HCT116 (cell line): ENCODE results near the gene WDR31. TPM values are rescaled to one million over a fixed set of nuclear protein-coding genes. Genes with fewer than 3 reads are reported as not detected.

Experiments
- ATAC-seq: fragments of 200-7000 bp; cut with Tn5 transposase; 2 replicates; pipeline ENCODE4 v1.9.1; 2020; ENCODE audit warnings: mild to moderate bottlenecking, moderate library complexity
- BruUV-seq: library from RNA; stranded (reverse); fragments of 400-500 nt; replicated peaks from 2 replicates; lab custom pipeline; 2021; lab: Mats Ljungman, UMichigan
- CTCF ChIA-PET: fragments of 300-600 bp; sonication (Branson Sonifier 250); formaldehyde crosslinking; loops from one replicate; lab custom pipeline; 2021; ENCODE audit warnings: antibody characterized with exemption; lab: Charles Lee
- POLR2A ChIA-PET: fragments of 300-600, 350-600 bp; sonication (Branson Sonifier 250); formaldehyde crosslinking; loops from one replicate; lab custom pipeline; 2021; ENCODE audit warnings: antibody characterized with exemption; lab: Charles Lee
- RAD21 ChIA-PET, 2 experiments: fragments of 300-600 bp; sonication (Branson Sonifier 250); formaldehyde crosslinking; loops; one replicate each; lab custom pipeline; 2023; ENCODE audit warnings: low total read pairs in 2 of 2; ENCODE audit not compliant: uncharacterized antibody in 2 of 2, unreplicated experiment in 2 of 2, low non-redundant PET in 1 of 2; lab: Charles Lee
- DNase-seq: peaks from one replicate; pipeline ENCODE4 v3.0.0-alpha.2; 2010; ENCODE audit warnings: low read depth, low spot score
- H2AFZ ChIP-seq: fragments of 200-600 bp; shearing (Covaris generic), sonication (generic); 2 replicates; pipeline ENCODE4 v1.6.1; 2017; ENCODE audit warnings: low read depth, mixed run types, mixed read lengths, antibody characterized with exemption, low read length; ENCODE audit not compliant: poor library complexity, severe bottlenecking
- H3K27ac ChIP-seq: 2 replicates; pipeline ENCODE4 v1.5.1; 2012; ENCODE audit warnings: low read depth, low read length
- H3K27me3 ChIP-seq: fragments of 200-600 bp; sonication (generic); 2 replicates; pipeline ENCODE4 v1.6.1; 2016; ENCODE audit warnings: mixed run types, low read length, mixed read lengths; ENCODE audit not compliant: insufficient read depth
- H3K36me3 ChIP-seq, 2 experiments: fragments of 200-500 bp in 1 of 2; fragments of 200-600 bp in 1 of 2; sonication (Bioruptor generic) in 1 of 2; sonication (generic) in 1 of 2; 2 replicates each; pipeline versions ENCODE4 v1.5.1 to v1.6.1; 2014 to 2016; ENCODE audit warnings: low read length in 2 of 2, inconsistent platforms in 1 of 2, mixed read lengths in 1 of 2, mixed run types in 1 of 2; ENCODE audit not compliant: insufficient read depth in 2 of 2, control insufficient read depth in 1 of 2
- H3K4me1 ChIP-seq, 2 experiments: fragments of 200-600 bp in 1 of 2; sonication (generic) in 1 of 2; 2 replicates each; pipeline versions ENCODE4 v1.5.1 to v1.6.1; 2012 to 2017; ENCODE audit warnings: low read length in 2 of 2, inconsistent platforms in 1 of 2, mild to moderate bottlenecking in 1 of 2, mixed read lengths in 1 of 2, mixed run types in 1 of 2, moderate library complexity in 1 of 2; ENCODE audit not compliant: insufficient read depth in 2 of 2, control insufficient read depth in 1 of 2
- H3K4me2 ChIP-seq: fragments of 200-600 bp; sonication (generic); 2 replicates; pipeline ENCODE4 v1.6.1; 2017; ENCODE audit warnings: mixed run types, low read length, mixed read lengths
- H3K4me3 ChIP-seq, 2 experiments: fragments of 200-600 bp in 1 of 2; sonication (generic) in 1 of 2; replicated peaks in 1 of 2; 2 replicates each; pipeline ENCODE4 v1.5.1; 2011 to 2016; ENCODE audit warnings: low read length in 2 of 2, control low read depth in 1 of 2, low read depth in 1 of 2, mild to moderate bottlenecking in 1 of 2, mixed read lengths in 1 of 2, mixed run types in 1 of 2
- H3K79me2 ChIP-seq: fragments of 200-600 bp; sonication (generic); 2 replicates; pipeline ENCODE4 v1.6.1; 2017; ENCODE audit warnings: mild to moderate bottlenecking, mixed run types, low read length, moderate library complexity, mixed read lengths; ENCODE audit not compliant: insufficient read depth
- H3K9ac ChIP-seq: fragments of 200-600 bp; sonication (generic); 2 replicates; pipeline ENCODE4 v1.6.1; 2016; ENCODE audit warnings: low read length, mixed read lengths
- H3K9me2 ChIP-seq: fragments of 200-600 bp; sonication (generic), shearing (Covaris generic); 2 replicates; pipeline ENCODE4 v1.6.1; 2017; ENCODE audit warnings: mixed run types, mild to moderate bottlenecking, moderate library complexity; ENCODE audit not compliant: insufficient read depth
- H3K9me3 ChIP-seq, 2 experiments: fragments of 200-500 bp in 1 of 2; fragments of 200-600 bp in 1 of 2; sonication (Bioruptor generic) in 1 of 2; sonication (generic) in 1 of 2; 2 replicates each; pipeline ENCODE4 v1.6.1; 2014 to 2017; ENCODE audit warnings: low read length in 2 of 2, mixed read lengths in 2 of 2, inconsistent platforms in 1 of 2, low read depth in 1 of 2, mild to moderate bottlenecking in 1 of 2, mixed run types in 1 of 2, moderate library complexity in 1 of 2; ENCODE audit not compliant: control insufficient read depth in 1 of 2, insufficient read depth in 1 of 2
- H4K20me1 ChIP-seq: fragments of 200-600 bp; sonication (generic), shearing (Covaris generic); 2 replicates; pipeline ENCODE4 v1.6.1; 2017; ENCODE audit warnings: mixed run types, mild to moderate bottlenecking, moderate library complexity; ENCODE audit not compliant: insufficient read depth
- CBX3 ChIP-seq: IDR thresholded peaks from 2 replicates; pipeline ENCODE4 v1.6.1; 2012; ENCODE audit warnings: low read depth
- CEBPB ChIP-seq: IDR thresholded peaks from 2 replicates; pipeline ENCODE4 v1.6.1; 2012; ENCODE audit warnings: low read depth
- EGR1 ChIP-seq: IDR thresholded peaks from 2 replicates; pipeline ENCODE4 v1.6.1; 2012; ENCODE audit warnings: low read depth
- EZH2 ChIP-seq: fragments of 200-600 bp; sonication (generic); IDR thresholded peaks from 2 replicates; pipeline ENCODE4 v1.6.1; 2017; ENCODE audit warnings: antibody characterized with exemption, mixed run types
- EZH2phosphoT487 ChIP-seq: fragments of 200-600 bp; IDR thresholded peaks from 2 replicates; pipeline ENCODE4 v1.6.1; 2018; ENCODE audit warnings: antibody characterized with exemption, borderline replicate concordance
- MAX ChIP-seq: IDR thresholded peaks from 2 replicates; pipeline ENCODE4 v1.6.1; 2012
- POLR2AphosphoS5 ChIP-seq: IDR thresholded peaks from 2 replicates; pipeline ENCODE4 v1.6.1; 2011; ENCODE audit warnings: mild to moderate bottlenecking, low read depth, low read length, moderate library complexity
- RAD21 ChIP-seq: IDR thresholded peaks from 2 replicates; pipeline ENCODE4 v1.6.1; 2012; ENCODE audit warnings: low read depth, mild to moderate bottlenecking
- REST ChIP-seq: IDR thresholded peaks from 2 replicates; pipeline ENCODE4 v1.6.1; 2012; ENCODE audit warnings: low read depth
- SIN3A ChIP-seq: IDR thresholded peaks from 2 replicates; pipeline ENCODE4 v1.6.1; 2012; ENCODE audit warnings: low read depth
- SP1 ChIP-seq: IDR thresholded peaks from 2 replicates; pipeline ENCODE4 v1.6.1; 2012; ENCODE audit warnings: low read depth
- SRF ChIP-seq: IDR thresholded peaks from 2 replicates; pipeline ENCODE4 v1.6.1; 2012; ENCODE audit warnings: low read depth
- TCF7L2 ChIP-seq: IDR thresholded peaks from 2 replicates; pipeline ENCODE4 v1.7.0; 2011; ENCODE audit warnings: borderline replicate concordance, inconsistent platforms; ENCODE audit not compliant: insufficient read depth, insufficient read length; ENCODE audit errors: extremely low read depth
- YY1 ChIP-seq: IDR thresholded peaks from 2 replicates; pipeline ENCODE4 v1.6.1; 2011; ENCODE audit warnings: low read length, low read depth, moderate library complexity, mild to moderate bottlenecking; ENCODE audit not compliant: insufficient replicate concordance; ENCODE audit errors: extremely low read depth
- ZBTB33 ChIP-seq: IDR thresholded peaks from 2 replicates; pipeline ENCODE4 v1.6.1; 2011; ENCODE audit warnings: mild to moderate bottlenecking, low read length, moderate library complexity; ENCODE audit not compliant: insufficient replicate concordance; ENCODE audit errors: extremely low read depth
- ZFX ChIP-seq: fragments of 450-650 bp; IDR thresholded peaks from 2 replicates; pipeline ENCODE4 v1.6.1; 2017
- ZNF274 ChIP-seq: fragments of 200-500 bp; sonication (Bioruptor generic); IDR thresholded peaks from 2 replicates; pipeline ENCODE4 v1.6.1; 2014; ENCODE audit warnings: mild to moderate bottlenecking, low read depth, low read length, inconsistent platforms
- intact Hi-C: fragments of 100-400 bp; cut with micrococcal nuclease; formaldehyde crosslinking; loops from 2 replicates; pipeline ENCODE4 v1.10.0; 2022
- total RNA-seq: library from RNA; stranded (reverse); gene quantifications from one replicate; pipeline ENCODE4 v1.2.1, GENCODE V29; 2021; ENCODE audit not compliant: unreplicated experiment
- TF ChIP-seq, protein P1 (sequence below): IDR thresholded peaks from 2 replicates; pipeline ENCODE4 v1.6.1; 2012

Gene WDR31
- total RNA-seq, 1 experiment from 2014 or later, result 5.9 TPM

GRCh38 chr9:113281356-113281755 lies 58.7 kb downstream of the WDR31 start:
- H3K9me2 ChIP-seq, result no peaks in the 10 kb centered on the region
- H3K79me2 ChIP-seq, result peaks cover 85% of the 10 kb centered on the region
- ChIA-PET POLR2A (no interaction called here), RAD21 (no interaction called here), CTCF (no interaction called here)
- peaks cover 75 to 77% of the 10 kb centered on the region in 2 experiments for H3K36me3 ChIP-seq
- H4K20me1 ChIP-seq, result peaks cover 6% of the 10 kb centered on the region; the same call in 1 of the 2 replicates
- no TSS peak for BruUV-seq
- intact Hi-C loops, result no loop called here
- no peak overlapping the region for H3K4me2 ChIP-seq
- H3K4me3 ChIP-seq, result no peak overlapping the region
- H3K27ac ChIP-seq, result no peak overlapping the region
- no peak for TF ChIP-seq ZNF274
- TF ChIP-seq REST, result no peak
- TF ChIP-seq SRF, result no peak
- TF ChIP-seq EZH2, result no peak
- TF ChIP-seq EGR1, result no peak
- no peak for TF ChIP-seq EZH2phosphoT487
- no peak for TF ChIP-seq SP1
- TF ChIP-seq CEBPB, result no peak
- no peak for TF ChIP-seq POLR2AphosphoS5
- no peak for TF ChIP-seq RAD21
- TF ChIP-seq TCF7L2, result no peak
- no peak for TF ChIP-seq ZBTB33
- no peak for TF ChIP-seq YY1
- TF ChIP-seq MAX, result no peak
- TF ChIP-seq ZFX, result no peak
- no peak for TF ChIP-seq SIN3A
- TF ChIP-seq, protein P1, sequence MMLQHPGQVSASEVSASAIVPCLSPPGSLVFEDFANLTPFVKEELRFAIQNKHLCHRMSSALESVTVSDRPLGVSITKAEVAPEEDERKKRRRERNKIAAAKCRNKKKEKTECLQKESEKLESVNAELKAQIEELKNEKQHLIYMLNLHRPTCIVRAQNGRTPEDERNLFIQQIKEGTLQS, result no peak
- TF ChIP-seq CBX3, result no peak
- H3K9ac ChIP-seq, result no peak overlapping the region
- H3K4me1 ChIP-seq, result peaks cover 2 to 3% of the 10 kb centered on the region in 2 experiments; a peak in 3 of 4 replicates
- H3K27me3 ChIP-seq, result no peaks in the 10 kb centered on the region
- ATAC-seq (no peak), DNase-seq (no peak)
- H2AFZ ChIP-seq, result no peak overlapping the region
- no peaks in the 10 kb centered on the region for H3K9me3 ChIP-seq
